Glutamatergic neuron (in vitro differentiated cells): Measurements from ENCODE around the gene PIK3R4. TPM values are rescaled to one million over a fixed set of nuclear protein-coding genes. Genes with fewer than 3 reads are reported as not detected.

ENCODE experiments used
- DNase-seq: peaks from one replicate; pipeline ENCODE4 v3.0.0; 2022
- H3K27ac Mint-ChIP-seq: one replicate; pipeline ENCODE4 v1.8.0; 2020; ENCODE audit warnings: mild to moderate bottlenecking, mixed read lengths, inconsistent platforms; ENCODE audit not compliant: unreplicated experiment
- H3K27me3 Mint-ChIP-seq: one replicate; pipeline ENCODE4 v1.8.0; 2020; ENCODE audit warnings: mild to moderate bottlenecking, moderate library complexity, mixed read lengths, inconsistent platforms; ENCODE audit not compliant: unreplicated experiment
- H3K36me3 Mint-ChIP-seq: one replicate; pipeline ENCODE4 v1.8.0; 2020; ENCODE audit warnings: mild to moderate bottlenecking, mixed read lengths, inconsistent platforms; ENCODE audit not compliant: unreplicated experiment
- H3K4me1 Mint-ChIP-seq: one replicate; pipeline ENCODE4 v1.8.0; 2020; ENCODE audit warnings: mild to moderate bottlenecking, low read depth, mixed read lengths, inconsistent platforms; ENCODE audit not compliant: unreplicated experiment
- H3K4me3 Mint-ChIP-seq: one replicate; pipeline ENCODE4 v1.8.0; 2020; ENCODE audit warnings: mild to moderate bottlenecking, mixed read lengths, inconsistent platforms; ENCODE audit not compliant: unreplicated experiment
- H3K9me3 Mint-ChIP-seq: one replicate; pipeline ENCODE4 v1.8.0; 2020; ENCODE audit warnings: mild to moderate bottlenecking, moderate library complexity, mixed read lengths, inconsistent platforms; ENCODE audit not compliant: unreplicated experiment
- total RNA-seq: library from RNA; stranded (reverse); fragmentation: NEBNext Ultra II Directional; extraction: Animal tissue kit (Norgen Biotek cat#: 25700); gene quantifications from one replicate; pipeline ENCODE4 v1.2.1, GENCODE V29; 2021; ENCODE audit not compliant: unreplicated experiment
- TF ChIP-seq, protein P1 (sequence below): fragments of 200-600 bp; sonication (generic); IDR thresholded peaks from one replicate; pipeline ENCODE4 v1.5.0; 2021; ENCODE audit not compliant: partially characterized antibody, unreplicated experiment

PIK3R4 gene
- total RNA-seq, 1 donor from 2014 or later, result 19.4 TPM

DNA sequence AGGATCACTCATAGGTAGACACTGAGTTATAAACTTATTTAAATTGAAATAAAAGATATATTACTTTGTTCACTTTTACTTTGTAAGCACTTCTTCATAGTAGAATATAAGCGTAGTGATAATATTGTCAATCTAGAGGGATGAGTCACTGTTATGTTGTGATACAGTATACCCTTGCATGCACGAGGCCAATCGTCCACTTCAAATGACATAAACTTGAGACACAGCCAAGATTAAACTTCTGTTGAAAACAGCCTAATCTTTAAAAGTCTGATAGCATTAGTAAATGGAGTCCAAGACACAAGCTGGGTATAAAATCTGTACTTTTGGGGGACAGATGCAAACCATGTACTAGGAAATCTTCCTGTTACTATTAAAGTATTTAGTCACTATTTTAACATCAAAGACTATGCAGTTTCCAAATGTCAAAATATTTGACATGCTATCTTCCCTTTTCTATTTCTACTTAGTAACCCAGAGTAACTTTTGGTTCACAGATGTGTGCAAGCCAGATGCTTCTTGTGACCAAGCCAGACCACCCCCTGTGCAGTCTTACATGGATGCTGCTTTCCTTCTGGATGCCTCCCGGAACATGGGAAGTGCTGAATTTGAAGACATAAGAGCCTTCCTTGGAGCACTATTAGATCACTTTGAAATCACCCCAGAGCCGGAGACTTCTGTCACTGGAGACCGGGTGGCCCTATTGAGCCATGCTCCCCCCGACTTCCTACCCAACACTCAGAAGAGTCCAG lies 85.3 kb downstream of the PIK3R4 start:
- no peaks in the 10 kb centered on the region for H3K36me3 Mint-ChIP-seq
- H3K4me1 Mint-ChIP-seq, result no peaks in the 10 kb centered on the region
- DNase-seq, result no peak
- H3K27ac Mint-ChIP-seq, result no peak overlapping the region
- TF ChIP-seq, protein P1, sequence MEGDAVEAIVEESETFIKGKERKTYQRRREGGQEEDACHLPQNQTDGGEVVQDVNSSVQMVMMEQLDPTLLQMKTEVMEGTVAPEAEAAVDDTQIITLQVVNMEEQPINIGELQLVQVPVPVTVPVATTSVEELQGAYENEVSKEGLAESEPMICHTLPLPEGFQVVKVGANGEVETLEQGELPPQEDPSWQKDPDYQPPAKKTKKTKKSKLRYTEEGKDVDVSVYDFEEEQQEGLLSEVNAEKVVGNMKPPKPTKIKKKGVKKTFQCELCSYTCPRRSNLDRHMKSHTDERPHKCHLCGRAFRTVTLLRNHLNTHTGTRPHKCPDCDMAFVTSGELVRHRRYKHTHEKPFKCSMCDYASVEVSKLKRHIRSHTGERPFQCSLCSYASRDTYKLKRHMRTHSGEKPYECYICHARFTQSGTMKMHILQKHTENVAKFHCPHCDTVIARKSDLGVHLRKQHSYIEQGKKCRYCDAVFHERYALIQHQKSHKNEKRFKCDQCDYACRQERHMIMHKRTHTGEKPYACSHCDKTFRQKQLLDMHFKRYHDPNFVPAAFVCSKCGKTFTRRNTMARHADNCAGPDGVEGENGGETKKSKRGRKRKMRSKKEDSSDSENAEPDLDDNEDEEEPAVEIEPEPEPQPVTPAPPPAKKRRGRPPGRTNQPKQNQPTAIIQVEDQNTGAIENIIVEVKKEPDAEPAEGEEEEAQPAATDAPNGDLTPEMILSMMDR, result no peak
- H3K27me3 Mint-ChIP-seq, result no peaks in the 10 kb centered on the region
- H3K4me3 Mint-ChIP-seq, result no peak overlapping the region
- no peaks in the 10 kb centered on the region for H3K9me3 Mint-ChIP-seq

DNA sequence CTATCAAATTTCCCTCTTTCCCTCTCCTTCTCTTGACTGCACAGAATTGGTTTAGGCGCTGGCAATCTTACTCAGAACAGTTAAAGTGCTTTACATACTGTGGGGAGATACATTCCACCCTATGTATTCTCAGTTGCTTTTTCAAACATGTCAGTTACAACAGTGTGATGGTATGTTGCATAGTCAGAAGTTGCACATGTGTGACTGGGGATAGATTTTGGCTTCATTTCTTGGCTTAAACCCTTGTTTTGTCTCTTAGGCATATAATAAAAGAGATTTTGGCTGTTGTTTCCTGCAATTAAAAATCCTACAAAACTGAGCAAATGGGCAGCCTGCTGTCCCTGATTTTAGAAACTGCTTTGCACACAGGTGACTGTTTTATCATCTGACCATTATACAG lies 86.7 kb downstream of the PIK3R4 start:
- no peaks in the 10 kb centered on the region for H3K36me3 Mint-ChIP-seq
- H3K4me1 Mint-ChIP-seq, result no peaks in the 10 kb centered on the region
- TF ChIP-seq, protein P1, result no peak
- H3K4me3 Mint-ChIP-seq, result no peak overlapping the region
- no peak overlapping the region for H3K27ac Mint-ChIP-seq
- H3K27me3 Mint-ChIP-seq, result no peaks in the 10 kb centered on the region
- no peaks in the 10 kb centered on the region for H3K9me3 Mint-ChIP-seq
- DNase-seq, result no peak

DNA sequence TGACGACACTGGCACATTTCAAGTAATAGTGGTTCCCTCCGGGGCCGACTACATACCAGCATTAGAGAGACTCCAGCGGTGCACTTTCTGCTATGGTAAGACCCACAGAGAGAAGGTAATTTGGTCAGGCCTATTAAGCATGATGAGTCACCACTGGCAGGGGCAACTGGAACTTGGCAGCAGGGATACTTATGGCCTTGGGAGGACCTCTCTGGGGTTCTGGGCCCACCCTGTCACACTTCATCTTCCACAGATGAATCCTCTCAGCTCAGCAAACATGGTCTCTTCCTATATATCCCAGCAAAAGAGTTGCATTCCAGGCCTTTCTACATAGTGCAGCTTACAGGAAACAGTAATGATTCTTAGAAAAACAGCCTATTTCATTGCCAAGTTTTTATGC lies 88.0 kb downstream of the PIK3R4 start:
- TF ChIP-seq, protein P1, result no peak
- no peak overlapping the region for H3K27ac Mint-ChIP-seq
- H3K36me3 Mint-ChIP-seq, result no peaks in the 10 kb centered on the region
- H3K27me3 Mint-ChIP-seq, result no peaks in the 10 kb centered on the region
- no peaks in the 10 kb centered on the region for H3K9me3 Mint-ChIP-seq
- H3K4me3 Mint-ChIP-seq, result no peak overlapping the region
- no peak for DNase-seq
- no peaks in the 10 kb centered on the region for H3K4me1 Mint-ChIP-seq

DNA sequence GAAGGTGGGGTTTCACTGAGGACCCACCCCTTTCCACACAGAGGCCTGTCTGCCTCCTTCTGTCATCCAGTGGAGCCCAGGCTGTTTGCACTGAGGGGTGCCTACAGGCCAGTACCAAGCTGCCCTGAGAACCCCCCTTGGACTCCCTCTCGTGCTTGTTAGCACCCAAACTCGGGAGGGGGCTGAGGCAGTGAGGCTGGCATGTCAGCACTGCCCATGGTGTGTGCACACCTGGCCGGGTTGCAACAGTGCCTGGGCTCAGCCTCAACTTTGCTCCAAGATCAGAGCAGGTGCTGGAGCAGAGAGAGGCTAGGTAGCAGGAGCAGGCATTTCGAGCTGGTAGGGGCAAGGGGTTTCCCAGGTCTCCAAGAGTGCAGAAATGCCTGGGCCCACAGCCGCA lies 90.0 kb downstream of the PIK3R4 start:
- Mint-ChIP-seq H3K27me3 (no peaks in the 10 kb centered on the region), H3K4me1 (no peaks in the 10 kb centered on the region), H3K27ac (no peak overlapping the region), H3K4me3 (no peak overlapping the region), H3K9me3 (no peaks in the 10 kb centered on the region), H3K36me3 (no peaks in the 10 kb centered on the region)
- TF ChIP-seq, protein P1, result no peak
- DNase-seq, result no peak

DNA sequence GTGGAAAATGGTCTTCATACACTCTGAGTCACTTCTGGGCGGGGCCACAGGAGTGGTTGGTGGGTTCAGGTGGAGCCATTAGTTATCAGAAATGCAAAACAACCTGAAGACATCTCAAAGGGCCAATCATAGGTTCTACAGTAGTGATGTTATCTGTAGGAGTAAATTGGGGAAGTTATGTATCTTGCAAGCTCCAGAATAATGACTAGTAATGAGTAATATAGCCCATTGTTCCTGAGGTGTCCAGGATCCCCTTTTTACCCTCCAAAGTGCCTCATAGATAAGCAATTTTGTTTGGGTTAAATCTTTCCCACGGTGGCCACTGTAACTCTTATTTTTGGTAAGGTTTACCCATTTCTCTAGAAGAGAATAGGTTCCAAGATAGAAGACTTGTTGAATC lies 91.7 kb downstream of the PIK3R4 start:
- no peaks in the 10 kb centered on the region for H3K4me1 Mint-ChIP-seq
- no peaks in the 10 kb centered on the region for H3K36me3 Mint-ChIP-seq
- no peak overlapping the region for H3K27ac Mint-ChIP-seq
- TF ChIP-seq, protein P1, result no peak
- no peaks in the 10 kb centered on the region for H3K9me3 Mint-ChIP-seq
- H3K27me3 Mint-ChIP-seq, result no peaks in the 10 kb centered on the region
- no peak for DNase-seq
- H3K4me3 Mint-ChIP-seq, result no peak overlapping the region
